OCI-LY3 (cell line): ENCODE data around the gene RPS19.
A peak's percentile ranks its signal among the peaks of the same experiment; 100 is the strongest.

ENCODE experiments used
- H2AFZ ChIP-seq: fragments of 200-600, 300-600 bp; shearing (Covaris generic); 2 replicates; pipeline ENCODE4 v1.6.0; 2014; ENCODE audit warnings: antibody characterized with exemption, low read depth, low read length
- H3K27ac ChIP-seq: fragments of 200-600, 300-600 bp; sonication (generic); 2 replicates; pipeline ENCODE4 v1.5.1; 2014; ENCODE audit warnings: mild to moderate bottlenecking, low read length, moderate library complexity, mixed read lengths
- H3K27me3 ChIP-seq: fragments of 200-600, 300-600 bp; sonication (generic); 2 replicates; pipeline ENCODE4 v1.6.1; 2014; ENCODE audit warnings: low read depth, low read length, mixed read lengths
- H3K36me3 ChIP-seq: fragments of 200-600, 300-600 bp; sonication (generic); replicated peaks from 2 replicates; pipeline ENCODE3; 2014; ENCODE audit warnings: low read depth, low read length, mixed read lengths
- H3K4me1 ChIP-seq: fragments of 300-600, 200-600 bp; sonication (generic); 2 replicates; pipeline ENCODE4 v1.6.1; 2014; ENCODE audit warnings: low read length, mixed read lengths
- H3K4me2 ChIP-seq: fragments of 200-600, 300-600 bp; sonication (generic); 2 replicates; pipeline ENCODE4 v1.6.1; 2014; ENCODE audit warnings: low read length, mixed read lengths
- H3K4me3 ChIP-seq: fragments of 300-600, 200-600 bp; sonication (generic); 2 replicates; pipeline ENCODE4 v1.5.1; 2014; ENCODE audit warnings: antibody characterized with exemption, mild to moderate bottlenecking, low read length, moderate library complexity
- H3K79me2 ChIP-seq: fragments of 300-600, 200-600 bp; shearing (Covaris generic); 2 replicates; pipeline ENCODE4 v1.6.1; 2014; ENCODE audit warnings: mild to moderate bottlenecking, low read length, mixed read lengths
- H3K9ac ChIP-seq: fragments of 300-600, 200-600 bp; shearing (Covaris generic); 2 replicates; pipeline ENCODE4 v1.6.0; 2014; ENCODE audit warnings: mild to moderate bottlenecking, low read length, moderate library complexity
- H3K9me3 ChIP-seq: fragments of 200-600, 300-600 bp; shearing (Covaris generic); 2 replicates; pipeline ENCODE4 v1.6.1; 2014; ENCODE audit warnings: low read length, mixed read lengths; ENCODE audit not compliant: insufficient read depth
- H4K20me1 ChIP-seq: fragments of 200-600, 300-600 bp; sonication (generic); 2 replicates; pipeline ENCODE4 v1.6.1; 2016; ENCODE audit warnings: low read length, mixed read lengths; ENCODE audit not compliant: insufficient read depth
- EZH2phosphoT487 ChIP-seq: fragments of 200-600 bp; shearing (Covaris generic); IDR thresholded peaks from 2 replicates; pipeline ENCODE4 v1.6.1; 2018; ENCODE audit warnings: antibody characterized with exemption, mixed run types, low read depth
- TF ChIP-seq, protein P1 (sequence below): fragments of 200-600, 300-600 bp; sonication (generic); IDR thresholded peaks from 2 replicates; pipeline ENCODE4 v1.5.1; 2014; ENCODE audit warnings: antibody characterized with exemption, low read length, low read depth

Gene RPS19

DNA sequence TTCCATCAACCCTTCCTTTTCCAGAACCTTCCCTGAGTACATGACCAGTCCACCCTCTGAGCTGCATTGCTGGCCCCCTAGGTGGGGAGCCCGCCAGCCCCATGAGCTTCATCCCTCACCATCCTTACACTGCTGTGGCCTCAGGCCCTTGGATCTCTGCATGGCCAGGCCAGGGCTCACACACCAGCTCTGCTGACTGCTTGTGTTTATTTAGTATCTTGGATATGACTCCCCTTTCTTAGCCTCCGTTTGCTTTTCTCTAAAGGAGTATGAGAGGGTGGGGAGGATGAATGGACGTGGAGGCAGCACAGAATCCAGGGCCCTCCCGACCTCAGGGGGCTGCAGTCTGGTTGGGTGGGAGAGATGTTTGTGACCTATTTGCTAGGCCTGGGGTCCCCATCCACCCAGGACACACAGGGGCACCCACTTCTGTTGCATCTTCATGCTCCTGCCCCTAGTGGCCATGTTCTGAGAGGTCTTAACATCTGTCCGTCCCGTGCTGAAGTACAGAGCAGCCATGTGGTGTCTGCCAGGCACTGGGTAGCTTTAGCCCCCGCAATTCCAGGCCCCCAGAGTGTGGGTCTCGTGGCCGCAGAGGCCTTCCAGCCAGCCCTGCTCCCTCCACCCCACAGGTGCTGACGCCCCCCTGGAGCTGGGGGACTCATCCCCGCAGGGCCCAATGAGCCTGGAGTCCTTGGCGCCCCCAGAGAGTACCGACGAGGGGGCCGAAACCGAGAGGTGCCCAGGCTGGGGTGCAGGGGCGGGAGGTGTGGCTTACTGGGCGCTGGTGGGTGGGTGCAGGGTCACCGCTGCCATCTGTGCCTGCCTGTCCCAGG, 35.9 kb downstream of the RPS19 start:
- no peak overlapping the region for H3K4me3 ChIP-seq
- H3K4me1 ChIP-seq = peaks cover 25% of the 10 kb centered on the region
- H3K27me3 ChIP-seq = no peaks in the 10 kb centered on the region
- no peaks in the 10 kb centered on the region for H3K9me3 ChIP-seq
- H3K27ac ChIP-seq = no peak overlapping the region
- no peak for TF ChIP-seq EZH2phosphoT487
- TF ChIP-seq, protein P1, sequence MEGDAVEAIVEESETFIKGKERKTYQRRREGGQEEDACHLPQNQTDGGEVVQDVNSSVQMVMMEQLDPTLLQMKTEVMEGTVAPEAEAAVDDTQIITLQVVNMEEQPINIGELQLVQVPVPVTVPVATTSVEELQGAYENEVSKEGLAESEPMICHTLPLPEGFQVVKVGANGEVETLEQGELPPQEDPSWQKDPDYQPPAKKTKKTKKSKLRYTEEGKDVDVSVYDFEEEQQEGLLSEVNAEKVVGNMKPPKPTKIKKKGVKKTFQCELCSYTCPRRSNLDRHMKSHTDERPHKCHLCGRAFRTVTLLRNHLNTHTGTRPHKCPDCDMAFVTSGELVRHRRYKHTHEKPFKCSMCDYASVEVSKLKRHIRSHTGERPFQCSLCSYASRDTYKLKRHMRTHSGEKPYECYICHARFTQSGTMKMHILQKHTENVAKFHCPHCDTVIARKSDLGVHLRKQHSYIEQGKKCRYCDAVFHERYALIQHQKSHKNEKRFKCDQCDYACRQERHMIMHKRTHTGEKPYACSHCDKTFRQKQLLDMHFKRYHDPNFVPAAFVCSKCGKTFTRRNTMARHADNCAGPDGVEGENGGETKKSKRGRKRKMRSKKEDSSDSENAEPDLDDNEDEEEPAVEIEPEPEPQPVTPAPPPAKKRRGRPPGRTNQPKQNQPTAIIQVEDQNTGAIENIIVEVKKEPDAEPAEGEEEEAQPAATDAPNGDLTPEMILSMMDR = peak; percentile 46
- H2AFZ ChIP-seq = no peak overlapping the region
- no peaks in the 10 kb centered on the region; the same call in 1 of the 2 replicates for H4K20me1 ChIP-seq
- H3K36me3 ChIP-seq = peaks cover 29% of the 10 kb centered on the region
- H3K79me2 ChIP-seq = no peaks in the 10 kb centered on the region
- H3K9ac ChIP-seq = no peak overlapping the region
- H3K4me2 ChIP-seq = peak overlapping the region; percentile 29

DNA sequence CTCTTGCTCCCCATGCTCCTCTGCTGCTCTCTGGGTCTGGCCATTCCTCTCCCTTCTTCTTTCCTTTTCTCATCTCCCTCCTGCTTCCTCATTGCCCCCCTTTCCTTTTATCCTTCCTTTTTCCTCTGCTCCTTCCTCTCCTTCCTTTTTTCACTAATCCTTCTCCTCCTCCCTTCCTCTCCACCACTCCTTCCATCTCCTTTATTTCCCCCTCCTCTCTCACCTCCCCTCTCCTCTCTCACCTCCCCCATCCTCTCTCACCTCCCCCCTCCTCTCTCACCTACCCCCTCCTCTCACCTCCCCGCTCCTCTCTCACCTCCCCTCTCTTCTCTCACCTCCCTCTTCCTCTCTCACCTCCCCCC, 36.5 kb downstream of the RPS19 start:
- peaks cover 30% of the 10 kb centered on the region for H3K36me3 ChIP-seq
- H3K27me3 ChIP-seq = no peaks in the 10 kb centered on the region
- no peak overlapping the region for H3K4me2 ChIP-seq
- H3K4me1 ChIP-seq = peaks cover 25% of the 10 kb centered on the region
- H3K9ac ChIP-seq = no peak overlapping the region
- H3K9me3 ChIP-seq = no peaks in the 10 kb centered on the region
- TF ChIP-seq, protein P1 = no peak
- TF ChIP-seq EZH2phosphoT487 = no peak
- no peak overlapping the region for H3K4me3 ChIP-seq
- no peaks in the 10 kb centered on the region for H3K79me2 ChIP-seq
- H4K20me1 ChIP-seq = no peaks in the 10 kb centered on the region; the same call in 1 of the 2 replicates
- no peak overlapping the region for H3K27ac ChIP-seq
- H2AFZ ChIP-seq = no peak overlapping the region

DNA sequence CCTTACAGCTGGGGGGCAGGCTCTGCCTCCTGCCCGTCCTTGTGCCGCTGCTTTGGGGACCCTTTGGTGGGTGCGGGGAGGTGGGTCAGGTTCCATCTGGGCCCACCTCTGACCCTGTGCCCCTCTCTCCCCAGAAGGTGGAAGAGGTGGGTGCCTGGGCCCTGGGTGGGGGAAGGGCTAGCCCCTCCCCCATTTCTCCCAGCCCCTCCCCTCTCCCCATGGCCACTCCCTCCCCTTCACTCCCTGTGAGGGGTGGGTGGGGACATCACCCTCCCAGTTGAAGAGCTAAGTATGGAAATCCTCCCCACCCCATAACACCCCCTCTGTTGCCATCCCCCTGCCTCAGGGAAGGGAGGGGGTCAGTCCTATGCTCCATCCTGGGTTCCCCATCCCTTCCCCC, 37.1 kb downstream of the RPS19 start:
- H3K4me3 ChIP-seq = no peak overlapping the region
- H3K4me1 ChIP-seq = peaks cover 25% of the 10 kb centered on the region
- no peaks in the 10 kb centered on the region for H3K79me2 ChIP-seq
- no peaks in the 10 kb centered on the region for H3K9me3 ChIP-seq
- no peaks in the 10 kb centered on the region for H3K27me3 ChIP-seq
- H3K9ac ChIP-seq = no peak overlapping the region
- no peak for TF ChIP-seq EZH2phosphoT487
- TF ChIP-seq, protein P1 = no peak
- no peak overlapping the region for H2AFZ ChIP-seq
- no peaks in the 10 kb centered on the region; the same call in 1 of the 2 replicates for H4K20me1 ChIP-seq
- H3K27ac ChIP-seq = no peak overlapping the region
- H3K4me2 ChIP-seq = no peak overlapping the region
- H3K36me3 ChIP-seq = peaks cover 36% of the 10 kb centered on the region

DNA sequence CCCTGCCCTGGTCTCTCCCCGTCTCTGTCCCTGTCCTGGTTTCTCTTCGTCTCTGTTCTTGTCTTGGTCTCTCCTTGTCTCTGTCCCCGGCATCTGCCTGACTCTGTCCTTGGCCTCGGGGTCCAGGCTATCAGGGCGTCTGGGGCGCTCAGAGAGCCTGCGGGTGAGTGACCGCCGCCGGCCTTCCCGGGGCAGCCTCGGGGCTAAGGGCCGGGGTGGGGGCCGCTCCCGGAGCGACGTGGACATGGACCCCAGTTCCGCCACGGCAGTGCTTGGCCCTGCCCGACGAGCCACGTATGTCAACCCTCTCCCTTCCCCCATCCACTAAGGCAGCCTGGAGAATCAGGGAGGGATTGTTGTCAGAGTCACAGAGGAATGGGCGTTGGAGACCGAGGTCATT, 37.8 kb downstream of the RPS19 start:
- no peaks in the 10 kb centered on the region for H3K27me3 ChIP-seq
- no peak overlapping the region for H3K9ac ChIP-seq
- no peak for TF ChIP-seq EZH2phosphoT487
- TF ChIP-seq, protein P1 = no peak
- H3K4me3 ChIP-seq = no peak overlapping the region
- no peaks in the 10 kb centered on the region for H3K79me2 ChIP-seq
- H3K9me3 ChIP-seq = no peaks in the 10 kb centered on the region
- peaks cover 25% of the 10 kb centered on the region for H3K4me1 ChIP-seq
- H3K27ac ChIP-seq = no peak overlapping the region
- H2AFZ ChIP-seq = no peak overlapping the region
- H4K20me1 ChIP-seq = no peaks in the 10 kb centered on the region; the same call in 1 of the 2 replicates
- no peak overlapping the region for H3K4me2 ChIP-seq
- peaks cover 38% of the 10 kb centered on the region for H3K36me3 ChIP-seq
